Liver (tissue), 9 donors: ENCODE data around the gene MSI2. TPM values are rescaled to one million over a fixed set of nuclear protein-coding genes. Genes with fewer than 3 reads are reported as not detected.

Source experiments
- DNase-seq: peaks from one replicate; pipeline ENCODE4 v3.0.0-alpha.2; 2017; ENCODE audit warnings: low spot score
- H3K27ac ChIP-seq, 2 donors: one replicate each; pipeline ENCODE4 v1.7.0; 2013; ENCODE audit warnings: inconsistent platforms in 2 of 2, low read length in 2 of 2, control low read depth in 1 of 2, low read depth in 1 of 2, mild to moderate bottlenecking in 1 of 2
- H3K27me3 ChIP-seq, 4 donors: one replicate each; pipeline versions ENCODE4 v1.6.1 to v1.7.0; 2013; ENCODE audit warnings: low read length in 3 of 4, inconsistent platforms in 1 of 4, mild to moderate bottlenecking in 1 of 4, moderate library complexity in 1 of 4; ENCODE audit not compliant: control insufficient read depth in 4 of 4, insufficient read depth in 4 of 4
- H3K36me3 ChIP-seq, 4 donors: one replicate each; pipeline versions ENCODE4 v1.6.1 to v1.7.0; 2013; ENCODE audit warnings: low read length in 3 of 4, mild to moderate bottlenecking in 3 of 4, low read depth in 1 of 4, moderate library complexity in 1 of 4; ENCODE audit not compliant: control insufficient read depth in 4 of 4, insufficient read depth in 3 of 4
- H3K4me1 ChIP-seq, 4 donors: one replicate each; pipeline versions ENCODE4 v1.6.1 to v1.7.0; 2013; ENCODE audit warnings: low read length in 3 of 4, mild to moderate bottlenecking in 3 of 4, moderate library complexity in 1 of 4; ENCODE audit not compliant: control insufficient read depth in 4 of 4, insufficient read depth in 4 of 4
- H3K4me3 ChIP-seq, 3 donors: one replicate each; pipeline versions ENCODE4 v1.6.1 to v1.7.0; 2013; ENCODE audit warnings: low read length in 3 of 3, control low read depth in 1 of 3, low read depth in 1 of 3, mild to moderate bottlenecking in 1 of 3
- H3K9ac ChIP-seq, 2 donors: one replicate each; pipeline ENCODE4 v1.7.0; 2013; ENCODE audit warnings: low read length in 2 of 2, mild to moderate bottlenecking in 2 of 2, moderate library complexity in 2 of 2, control low read depth in 1 of 2, low read depth in 1 of 2
- H3K9me3 ChIP-seq, 4 donors: one replicate each; pipeline versions ENCODE4 v1.6.1 to v1.7.0; 2013; ENCODE audit warnings: low read length in 3 of 4; ENCODE audit not compliant: control insufficient read depth in 4 of 4
- ATF3 ChIP-seq: IDR thresholded peaks from 2 replicates; pipeline ENCODE4 v1.6.1; 2016; ENCODE audit warnings: antibody characterized with exemption
- CTCF ChIP-seq: fragments of 150-350 bp; IDR thresholded peaks from 2 replicates; pipeline ENCODE4 v1.5.1; 2017; ENCODE audit warnings: improper control_type of control experiment, low read depth, low read length; ENCODE audit not compliant: missing input control
- EGR1 ChIP-seq, 2 donors: IDR thresholded peaks; 2 replicates each; pipeline ENCODE4 v1.6.1; 2016 to 2018; ENCODE audit warnings: antibody characterized with exemption in 2 of 2, low read depth in 2 of 2
- FOXA1 ChIP-seq: IDR thresholded peaks from 2 replicates; pipeline ENCODE4 v1.6.1; 2016; ENCODE audit warnings: antibody characterized with exemption
- FOXA2 ChIP-seq: IDR thresholded peaks from 2 replicates; pipeline ENCODE4 v1.6.1; 2016; ENCODE audit warnings: antibody characterized with exemption
- GABPA ChIP-seq, 2 donors: IDR thresholded peaks in 1 of 2; conservative IDR thresholded peaks in 1 of 2; 2 replicates each; pipeline ENCODE4 v1.6.1; 2016; ENCODE audit warnings: antibody characterized with exemption in 2 of 2, mild to moderate bottlenecking in 1 of 2, moderate library complexity in 1 of 2
- HNF4A ChIP-seq, 2 donors: conservative IDR thresholded peaks; 2 replicates each; pipeline ENCODE4 v1.6.1; 2016; ENCODE audit warnings: antibody characterized with exemption in 2 of 2, mild to moderate bottlenecking in 2 of 2
- HNF4G ChIP-seq: IDR thresholded peaks from 2 replicates; pipeline ENCODE4 v1.6.1; 2016; ENCODE audit warnings: antibody characterized with exemption
- JUND ChIP-seq, 2 donors: IDR thresholded peaks; 2 replicates each; pipeline ENCODE4 v1.6.1; 2016; ENCODE audit warnings: antibody characterized with exemption in 2 of 2
- MAX ChIP-seq: IDR thresholded peaks from 2 replicates; pipeline ENCODE4 v1.6.1; 2016; ENCODE audit warnings: antibody characterized with exemption
- NR2F2 ChIP-seq: IDR thresholded peaks from 2 replicates; pipeline ENCODE4 v1.6.1; 2016; ENCODE audit warnings: antibody characterized with exemption
- REST ChIP-seq: IDR thresholded peaks from 2 replicates; pipeline ENCODE4 v1.6.1; 2016; ENCODE audit warnings: antibody characterized with exemption, mild to moderate bottlenecking
- RXRA ChIP-seq, 2 donors: IDR thresholded peaks; 2 replicates each; pipeline ENCODE4 v1.6.1; 2017 to 2018; ENCODE audit warnings: antibody characterized with exemption in 2 of 2, mild to moderate bottlenecking in 1 of 2
- TAF1 ChIP-seq: conservative IDR thresholded peaks from 2 replicates; pipeline ENCODE4 v1.6.1; 2016; ENCODE audit warnings: antibody characterized with exemption, mild to moderate bottlenecking
- YY1 ChIP-seq: IDR thresholded peaks from 2 replicates; pipeline ENCODE4 v1.6.1; 2016; ENCODE audit warnings: antibody characterized with exemption, mild to moderate bottlenecking
- ZBTB33 ChIP-seq: IDR thresholded peaks from 2 replicates; pipeline ENCODE4 v1.6.1; 2016; ENCODE audit warnings: antibody characterized with exemption
- WGBS: extraction: QIAGEN DNeasy Blood & Tissue Kit; methylation state at CpG from one replicate; pipeline ENCODE4 v1.1.7; 2013; 5-methylcytosine and 5-hydroxymethylcytosine counted together
- polyA plus RNA-seq, 2 donors: library from polyadenylated mRNA; stranded (reverse) in 1 of 2; unstranded in 1 of 2; fragments of 200-250 nt in 1 of 2; fragments of >200 nt in 1 of 2; fragmentation: Nextera tagmentation in 1 of 2; extraction: Ambion mirVana in 1 of 2; gene quantifications; one replicate each; pipeline versions ENCODE4 v1.2.1 to v1.2.3, GENCODE V29; 2013 to 2015
- total RNA-seq, 2 donors: library from RNA; depleted of rRNA; stranded (reverse); fragments of >200 nt; gene quantifications; one replicate each; pipeline ENCODE4 v1.2.3, GENCODE V29; 2014
- donor health status: healthy.
- donor health status: healthy.
- donor health status: healthy.
- donor health status: healthy.
- donor health status: healthy.

The MSI2 gene
- total and polyA plus RNA-seq, 4 donors = 5.7 to 15.6 (median 9.2) TPM

- Histone ChIP-seq H3K9ac (no peak overlapping the region), H3K36me3 (no peaks in the 10 kb centered on the region), H3K4me3 (no peak overlapping the region), H3K27ac (no peak overlapping the region), H3K9me3 (no peaks in the 10 kb centered on the region), H3K27me3 (no peaks in the 10 kb centered on the region), H3K4me1 (no peaks in the 10 kb centered on the region)
- no peak for DNase-seq
- WGBS = 71% methylated on average over 3 of the region's 3 CpGs
- TF ChIP-seq NR2F2 (no peak), JUND (IDR thresholded peaks at IDR 0.05) (no peak), TAF1 (no peak), HNF4A (conservative IDR thresholded peaks at IDR 0.05) (no peak), GABPA (IDR thresholded peaks at IDR 0.05 in 1 of 2, conservative IDR thresholded peaks at IDR 0.05 in 1 of 2) (no peak), RXRA (IDR thresholded peaks at IDR 0.05) (no peak), FOXA2 (no peak), MAX (no peak), CTCF (no peak), REST (no peak), HNF4G (no peak), ZBTB33 (no peak)
Observed at GRCh38 chr17:57689254-57689653, 432.9 kb downstream of the MSI2 start.

GRCh38 chr17:57691939-57692338, 435.6 kb downstream of the MSI2 start:
- WGBS = 98% methylated on average over 1 of the region's 1 CpG
- H3K4me1 ChIP-seq = no peaks in the 10 kb centered on the region
- TF ChIP-seq ATF3 (no peak), FOXA1 (no peak), REST (no peak), EGR1 (IDR thresholded peaks at IDR 0.05; ENCODE audit: low read depth in 2 of 2) (no peak), CTCF (no peak), HNF4A (conservative IDR thresholded peaks at IDR 0.05) (no peak), YY1 (no peak)
- no peaks in the 10 kb centered on the region for H3K27me3 ChIP-seq
- no peaks in the 10 kb centered on the region for H3K9me3 ChIP-seq
- no peaks in the 10 kb centered on the region for H3K36me3 ChIP-seq
- no peak for DNase-seq
- H3K9ac ChIP-seq = no peak overlapping the region
- H3K27ac ChIP-seq = no peak overlapping the region
- no peak overlapping the region for H3K4me3 ChIP-seq
